Measurements from ENCODE around the gene CYTL1. TPM values are rescaled to one million over a fixed set of nuclear protein-coding genes. Genes with fewer than 3 reads are reported as not detected.

Gene CYTL1
- total RNA-seq, 1 donor from 2014 or later: not detected

DNA sequence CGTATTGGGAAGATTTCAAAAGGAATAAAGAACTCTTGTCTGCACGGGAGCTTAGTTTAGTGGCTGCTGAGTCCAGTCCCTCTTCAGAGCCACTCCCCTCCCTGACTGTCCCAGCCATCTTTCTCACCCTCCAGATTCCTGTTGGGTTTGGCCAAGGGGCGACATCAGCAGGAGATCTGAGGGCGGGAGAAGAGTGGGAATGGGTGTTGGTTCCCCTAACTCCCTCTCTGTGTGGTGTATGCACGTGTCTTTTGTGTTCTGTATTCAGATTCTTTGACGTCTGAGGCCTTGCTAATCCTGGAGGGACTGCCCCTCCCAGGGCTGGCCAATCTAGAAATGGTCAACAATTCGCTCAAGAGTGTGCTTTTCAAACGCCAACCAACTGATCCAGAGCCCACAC, 37.4 kb downstream of the CYTL1 start:
- TF ChIP-seq, protein P1, sequence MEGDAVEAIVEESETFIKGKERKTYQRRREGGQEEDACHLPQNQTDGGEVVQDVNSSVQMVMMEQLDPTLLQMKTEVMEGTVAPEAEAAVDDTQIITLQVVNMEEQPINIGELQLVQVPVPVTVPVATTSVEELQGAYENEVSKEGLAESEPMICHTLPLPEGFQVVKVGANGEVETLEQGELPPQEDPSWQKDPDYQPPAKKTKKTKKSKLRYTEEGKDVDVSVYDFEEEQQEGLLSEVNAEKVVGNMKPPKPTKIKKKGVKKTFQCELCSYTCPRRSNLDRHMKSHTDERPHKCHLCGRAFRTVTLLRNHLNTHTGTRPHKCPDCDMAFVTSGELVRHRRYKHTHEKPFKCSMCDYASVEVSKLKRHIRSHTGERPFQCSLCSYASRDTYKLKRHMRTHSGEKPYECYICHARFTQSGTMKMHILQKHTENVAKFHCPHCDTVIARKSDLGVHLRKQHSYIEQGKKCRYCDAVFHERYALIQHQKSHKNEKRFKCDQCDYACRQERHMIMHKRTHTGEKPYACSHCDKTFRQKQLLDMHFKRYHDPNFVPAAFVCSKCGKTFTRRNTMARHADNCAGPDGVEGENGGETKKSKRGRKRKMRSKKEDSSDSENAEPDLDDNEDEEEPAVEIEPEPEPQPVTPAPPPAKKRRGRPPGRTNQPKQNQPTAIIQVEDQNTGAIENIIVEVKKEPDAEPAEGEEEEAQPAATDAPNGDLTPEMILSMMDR (IDR thresholded peaks at IDR 0.05; ENCODE audit: insufficient read depth, low read length, severe bottlenecking): no peak
- DNase-seq (ENCODE audit: low read depth): no peak
- Histone ChIP-seq H3K27me3 (ENCODE audit: control insufficient read depth, insufficient read depth, low read length) (no peaks in the 10 kb centered on the region), H3K4me3 (ENCODE audit: low read depth, low read length) (no peak overlapping the region), H3K36me3 (ENCODE audit: control insufficient read depth, insufficient read depth, low read length) (no peaks in the 10 kb centered on the region)
- no peak for FAIRE-seq

DNA sequence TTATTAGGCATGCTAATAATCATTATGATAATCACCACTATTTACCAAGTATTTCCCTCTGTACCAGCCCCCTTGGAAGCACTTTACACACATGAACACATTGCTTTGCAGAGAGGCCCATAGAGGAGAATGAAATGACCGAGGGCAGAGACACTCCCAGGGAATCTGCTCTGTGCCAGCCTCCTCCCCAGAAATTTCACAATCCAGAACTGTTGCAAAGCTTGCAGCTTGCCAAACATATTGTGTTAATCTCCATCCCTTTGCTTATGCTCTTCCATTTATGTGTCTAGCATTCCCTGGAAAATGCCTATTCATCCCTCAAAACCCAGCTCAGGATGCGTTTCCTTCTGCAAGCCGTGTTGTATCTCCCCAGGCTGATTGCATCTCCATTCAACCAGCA, 37.8 kb downstream of the CYTL1 start:
- Histone ChIP-seq H3K4me3 (ENCODE audit: low read depth, low read length) (no peak overlapping the region), H3K36me3 (ENCODE audit: control insufficient read depth, insufficient read depth, low read length) (no peaks in the 10 kb centered on the region), H3K27me3 (ENCODE audit: control insufficient read depth, insufficient read depth, low read length) (no peaks in the 10 kb centered on the region)
- DNase-seq (ENCODE audit: low read depth): no peak
- TF ChIP-seq, protein P1 (IDR thresholded peaks at IDR 0.05; ENCODE audit: insufficient read depth, low read length, severe bottlenecking): no peak
- no peak for FAIRE-seq

DNA sequence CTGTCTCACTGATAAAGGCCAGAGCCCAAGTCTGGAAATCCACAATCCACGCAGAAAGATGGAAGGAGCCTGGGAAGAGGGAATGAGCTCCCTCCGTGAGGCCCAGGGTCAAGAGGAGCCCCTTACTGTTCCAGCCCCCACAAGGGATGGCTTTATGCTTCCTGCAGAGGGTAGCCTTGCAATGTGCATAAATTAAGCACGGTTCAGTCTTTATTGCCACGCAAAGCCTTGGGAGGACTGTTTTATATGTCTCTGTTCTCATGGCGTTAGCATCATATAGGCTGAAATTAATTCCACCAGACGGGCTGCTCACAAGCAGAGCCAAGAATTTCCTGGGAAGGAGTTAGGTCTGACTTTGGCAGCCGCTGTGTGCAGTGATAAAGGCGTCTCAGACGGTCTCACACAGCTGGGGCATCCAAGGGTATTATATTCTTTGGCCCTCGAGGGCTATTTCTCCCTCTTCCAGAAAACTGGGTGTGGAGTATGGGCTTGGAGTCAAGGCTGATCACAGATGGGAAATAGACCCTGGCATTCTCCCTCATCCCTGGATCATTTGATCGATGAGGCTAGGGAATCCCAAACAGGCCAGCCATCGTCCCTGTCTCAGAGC, 38.5 kb downstream of the CYTL1 start:
- H3K36me3 ChIP-seq (ENCODE audit: control insufficient read depth, insufficient read depth, low read length): no peaks in the 10 kb centered on the region
- H3K4me3 ChIP-seq (ENCODE audit: low read depth, low read length): no peak overlapping the region
- no peaks in the 10 kb centered on the region for H3K27me3 ChIP-seq (ENCODE audit: control insufficient read depth, insufficient read depth, low read length)
- TF ChIP-seq, protein P1 (IDR thresholded peaks at IDR 0.05; ENCODE audit: insufficient read depth, low read length, severe bottlenecking): no peak
- DNase-seq (ENCODE audit: low read depth): no peak
- FAIRE-seq: no peak

DNA sequence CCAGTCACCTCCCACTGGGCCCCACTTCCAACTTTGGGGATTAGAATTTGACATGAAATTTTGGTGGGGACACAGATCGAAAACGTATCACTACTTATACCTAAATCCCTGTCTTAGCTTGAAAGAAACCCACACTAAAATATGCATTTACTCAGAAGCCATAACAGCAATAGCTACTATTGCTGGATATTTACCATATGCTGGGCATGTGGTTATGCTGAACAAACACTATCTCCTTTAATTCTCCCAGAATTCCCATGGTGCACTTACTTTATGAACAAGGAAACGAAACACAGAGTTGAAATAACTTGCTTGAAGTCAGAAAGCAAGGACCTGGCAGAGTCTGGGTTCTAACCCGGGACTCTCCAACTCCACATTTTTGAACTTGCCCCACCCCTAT, 39.3 kb downstream of the CYTL1 start:
- no peak overlapping the region for H3K4me3 ChIP-seq (ENCODE audit: low read depth, low read length)
- no peaks in the 10 kb centered on the region for H3K36me3 ChIP-seq (ENCODE audit: control insufficient read depth, insufficient read depth, low read length)
- TF ChIP-seq, protein P1 (IDR thresholded peaks at IDR 0.05; ENCODE audit: insufficient read depth, low read length, severe bottlenecking): no peak
- DNase-seq (ENCODE audit: low read depth) (no peak), FAIRE-seq (no peak)
- no peaks in the 10 kb centered on the region for H3K27me3 ChIP-seq (ENCODE audit: control insufficient read depth, insufficient read depth, low read length)

DNA sequence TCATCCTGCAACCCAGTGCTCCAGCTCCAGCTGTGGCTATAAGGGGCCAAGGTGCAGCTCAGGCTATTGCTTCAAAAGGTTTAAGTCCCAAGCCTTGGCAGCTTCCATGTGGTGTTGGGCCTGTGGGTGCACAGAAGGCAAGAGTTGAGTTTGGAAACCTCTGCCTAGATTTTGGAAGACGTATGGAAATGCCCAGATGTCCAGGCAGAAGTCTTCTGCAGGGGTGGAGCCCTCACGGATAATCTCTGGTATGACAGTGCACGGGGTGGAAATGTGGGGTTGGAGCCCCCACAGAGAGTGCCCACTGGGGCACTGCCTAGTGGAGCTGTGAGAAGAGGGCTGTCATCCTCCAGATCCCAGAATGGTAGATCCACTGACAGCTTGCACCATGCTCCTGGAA, 44.5 kb downstream of the CYTL1 start:
- H3K4me3 ChIP-seq (ENCODE audit: low read depth, low read length): no peak overlapping the region
- TF ChIP-seq, protein P1 (IDR thresholded peaks at IDR 0.05; ENCODE audit: insufficient read depth, low read length, severe bottlenecking): no peak
- no peaks in the 10 kb centered on the region for H3K27me3 ChIP-seq (ENCODE audit: control insufficient read depth, insufficient read depth, low read length)
- DNase-seq (ENCODE audit: low read depth) (no peak), FAIRE-seq (no peak)
- no peaks in the 10 kb centered on the region for H3K36me3 ChIP-seq (ENCODE audit: control insufficient read depth, insufficient read depth, low read length)

DNA sequence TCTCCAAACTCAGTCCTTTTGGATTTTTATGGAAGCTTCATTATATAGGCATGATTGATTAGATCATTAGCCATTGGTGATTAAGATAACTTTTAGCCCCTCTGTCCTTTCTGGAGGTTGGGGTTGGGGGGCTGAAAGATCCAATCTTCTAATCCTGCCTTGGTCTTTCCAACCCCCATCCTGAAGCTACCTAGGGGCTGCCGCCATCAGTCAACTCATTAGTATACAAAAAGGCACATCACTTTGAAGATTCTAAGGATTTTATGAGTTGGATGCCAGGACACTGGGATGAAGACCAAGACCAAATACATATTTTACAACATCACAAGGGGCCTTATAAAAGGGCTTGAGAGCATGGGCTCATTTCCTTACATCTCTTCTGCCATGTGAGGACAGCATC, 47.5 kb downstream of the CYTL1 start:
- TF ChIP-seq, protein P1 (IDR thresholded peaks at IDR 0.05; ENCODE audit: insufficient read depth, low read length, severe bottlenecking): no peak
- DNase-seq (ENCODE audit: low read depth): no peak
- Histone ChIP-seq H3K36me3 (ENCODE audit: control insufficient read depth, insufficient read depth, low read length) (no peaks in the 10 kb centered on the region), H3K4me3 (ENCODE audit: low read depth, low read length) (no peak overlapping the region), H3K27me3 (ENCODE audit: control insufficient read depth, insufficient read depth, low read length) (no peaks in the 10 kb centered on the region)
- no peak for FAIRE-seq
